Thymus (tissue), 11 donors: Measurements from ENCODE around the gene MFN2. TPM values are rescaled to one million over a fixed set of nuclear protein-coding genes. Genes with fewer than 3 reads are reported as not detected.
A peak's percentile ranks its signal among the peaks of the same experiment; 100 is the strongest.

Experiments
- DNase-seq, 9 donors: peaks; one replicate each; pipeline ENCODE4 v3.0.0-alpha.2; 2013; ENCODE audit warnings: low spot score in 9 of 9, low read depth in 6 of 9, missing footprints in 1 of 9
- H3K27ac ChIP-seq, 2 donors: one replicate each; pipeline ENCODE4 v1.5.1; 2013; ENCODE audit warnings: control low read depth in 1 of 2, low read depth in 1 of 2, low read length in 1 of 2, mild to moderate bottlenecking in 1 of 2, moderate library complexity in 1 of 2
- H3K27me3 ChIP-seq, 2 donors: one replicate each; pipeline ENCODE4 v1.5.1; 2013; ENCODE audit warnings: low read length in 1 of 2; ENCODE audit not compliant: control insufficient read depth in 2 of 2, insufficient read depth in 1 of 2
- H3K36me3 ChIP-seq, 2 donors: one replicate each; pipeline ENCODE4 v1.5.1; 2013; ENCODE audit warnings: low read length in 1 of 2, mild to moderate bottlenecking in 1 of 2, moderate library complexity in 1 of 2; ENCODE audit not compliant: control insufficient read depth in 2 of 2, insufficient read depth in 2 of 2
- H3K4me1 ChIP-seq, 2 donors: one replicate each; pipeline ENCODE4 v1.5.1; 2013; ENCODE audit warnings: low read length in 2 of 2; ENCODE audit not compliant: control insufficient read depth in 2 of 2, insufficient read depth in 2 of 2
- H3K4me3 ChIP-seq, 2 donors: one replicate each; pipeline ENCODE4 v1.5.1; 2013; ENCODE audit warnings: low read length in 2 of 2, control low read depth in 1 of 2, mild to moderate bottlenecking in 1 of 2
- H3K9me3 ChIP-seq, 2 donors: one replicate each; pipeline ENCODE4 v1.5.1; 2013; ENCODE audit warnings: low read length in 1 of 2, mild to moderate bottlenecking in 1 of 2; ENCODE audit not compliant: control insufficient read depth in 2 of 2, insufficient read depth in 1 of 2
- WGBS: extraction: QIAGEN DNeasy Blood & Tissue Kit; methylation state at CpG from one replicate; pipeline ENCODE4 v1.1.7; 2013; 5-methylcytosine and 5-hydroxymethylcytosine counted together
- polyA plus RNA-seq: library from polyadenylated mRNA; stranded (reverse); fragments of 200-250 nt; gene quantifications from one replicate; pipeline ENCODE4 v1.2.3, GENCODE V29; 2013
- total RNA-seq: library from RNA; stranded (reverse); fragments of 120-200 nt; gene quantifications from one replicate; pipeline ENCODE4 v1.2.4, GENCODE V29; 2013
- donor health status: healthy.

The MFN2 gene
- total and polyA plus RNA-seq, 2 donors: 25.9 to 27.8 TPM

GRCh38 chr1:11955221-11955620 is 25.0 kb upstream of the MFN2 start:
- no peaks in the 10 kb centered on the region for H3K36me3 ChIP-seq
- no peaks in the 10 kb centered on the region for H3K27me3 ChIP-seq
- H3K4me3 ChIP-seq: no peak overlapping the region

GRCh38 chr1:11957398-11957797 is 22.8 kb upstream of the MFN2 start:
- 84% methylated on average over 5 of the region's 5 CpGs for WGBS
- Histone ChIP-seq H3K27ac (no peak overlapping the region), H3K27me3 (no peaks in the 10 kb centered on the region), H3K9me3 (no peaks in the 10 kb centered on the region), H3K36me3 (no peaks in the 10 kb centered on the region), H3K4me1 (no peaks in the 10 kb centered on the region), H3K4me3 (no peak overlapping the region)
- no peak for DNase-seq

More at GRCh38 chr1:11955221-11955620, 25.0 kb upstream of the MFN2 start:
- 95% methylated on average over 6 of the region's 6 CpGs for WGBS
- DNase-seq: no peak
- Histone ChIP-seq H3K27ac (no peak overlapping the region), H3K9me3 (no peaks in the 10 kb centered on the region), H3K4me1 (no peaks in the 10 kb centered on the region)

GRCh38 chr1:11957897-11958296 is 22.3 kb upstream of the MFN2 start:
- Histone ChIP-seq H3K27me3 (no peaks in the 10 kb centered on the region), H3K36me3 (no peaks in the 10 kb centered on the region), H3K27ac (no peak overlapping the region), H3K4me3 (no peak overlapping the region), H3K9me3 (no peaks in the 10 kb centered on the region), H3K4me1 (no peaks in the 10 kb centered on the region)
- DNase-seq: no peak
- 97% methylated on average over 12 of the region's 12 CpGs for WGBS

- H3K4me1 ChIP-seq: no peaks in the 10 kb centered on the region
Measured at GRCh38 chr1:11960276-11960675, 20.0 kb upstream of the MFN2 start.

GRCh38 chr1:11960715-11961114 is 19.5 kb upstream of the MFN2 start:
- Histone ChIP-seq H3K9me3 (no peaks in the 10 kb centered on the region), H3K27me3 (no peaks in the 10 kb centered on the region), H3K36me3 (no peaks in the 10 kb centered on the region), H3K27ac (peak overlapping the region in 1 of 2 donors; percentile 8), H3K4me1 (no peaks in the 10 kb centered on the region), H3K4me3 (no peak overlapping the region)
- no peak for DNase-seq
- WGBS: 77% methylated on average over 6 of the region's 6 CpGs

More at GRCh38 chr1:11960276-11960675, 20.0 kb upstream of the MFN2 start:
- Histone ChIP-seq H3K9me3 (no peaks in the 10 kb centered on the region), H3K36me3 (no peaks in the 10 kb centered on the region), H3K27me3 (no peaks in the 10 kb centered on the region), H3K4me3 (no peak overlapping the region), H3K27ac (no peak overlapping the region)
- no peak for DNase-seq
- 98% methylated on average over 5 of the region's 5 CpGs for WGBS

GRCh38 chr1:11961230-11961629 is 19.0 kb upstream of the MFN2 start:
- no peaks in the 10 kb centered on the region for H3K27me3 ChIP-seq
- DNase-seq: no peak
- no peaks in the 10 kb centered on the region for H3K36me3 ChIP-seq
- no peaks in the 10 kb centered on the region for H3K4me1 ChIP-seq
- no peaks in the 10 kb centered on the region for H3K9me3 ChIP-seq
- H3K27ac ChIP-seq: no peak overlapping the region
- 72% methylated on average over 4 of the region's 4 CpGs for WGBS
- H3K4me3 ChIP-seq: no peak overlapping the region

- no peaks in the 10 kb centered on the region for H3K9me3 ChIP-seq
- no peak for DNase-seq
- no peaks in the 10 kb centered on the region for H3K36me3 ChIP-seq
- 79% methylated on average over 3 of the region's 3 CpGs for WGBS
- no peaks in the 10 kb centered on the region for H3K4me1 ChIP-seq
- H3K4me3 ChIP-seq: no peak overlapping the region
- no peak overlapping the region for H3K27ac ChIP-seq
- no peaks in the 10 kb centered on the region for H3K27me3 ChIP-seq
Measured at GRCh38 chr1:11963622-11964021, 16.6 kb upstream of the MFN2 start.

GRCh38 chr1:11964656-11965055 is 15.6 kb upstream of the MFN2 start:
- no peaks in the 10 kb centered on the region for H3K4me1 ChIP-seq
- H3K4me3 ChIP-seq: no peak overlapping the region
- 97% methylated on average over 12 of the region's 12 CpGs for WGBS
- no peaks in the 10 kb centered on the region for H3K27me3 ChIP-seq
- DNase-seq: no peak
- H3K27ac ChIP-seq: no peak overlapping the region
- H3K36me3 ChIP-seq: no peaks in the 10 kb centered on the region
- H3K9me3 ChIP-seq: no peaks in the 10 kb centered on the region

GRCh38 chr1:11967028-11967547 is 13.2 kb upstream of the MFN2 start:
- Histone ChIP-seq H3K9me3 (no peaks in the 10 kb centered on the region), H3K27me3 (no peaks in the 10 kb centered on the region), H3K4me3 (no peak overlapping the region), H3K27ac (no peak overlapping the region), H3K4me1 (no peaks in the 10 kb centered on the region), H3K36me3 (no peaks in the 10 kb centered on the region)
- WGBS: 76% methylated on average over 6 of the region's 6 CpGs
- peak in 2 of 9 donors; percentile 15 for DNase-seq
